Epithelial cell of esophagus (primary cell): ENCODE results near the gene SMAD7.

Source experiments
- DNase-seq: peaks from one replicate; pipeline ENCODE4 v3.0.0; 2010; ENCODE audit warnings: low read depth
- H3K4me3 ChIP-seq: 2 replicates; pipeline ENCODE4 v1.5.1; 2011; ENCODE audit warnings: mild to moderate bottlenecking, low read length, control low read depth
- CTCF ChIP-seq: IDR thresholded peaks from 2 replicates; pipeline ENCODE4 v1.5.1; 2011; ENCODE audit warnings: low read depth, mild to moderate bottlenecking, low read length, control low read depth, inconsistent platforms; ENCODE audit not compliant: insufficient read depth; ENCODE audit errors: missing control alignments

The SMAD7 gene

GRCh38 chr18:48902856-48903601, 47.7 kb downstream of the SMAD7 start:
- DNase-seq: no peak
- no peak for TF ChIP-seq CTCF
- no peak overlapping the region for H3K4me3 ChIP-seq

DNA sequence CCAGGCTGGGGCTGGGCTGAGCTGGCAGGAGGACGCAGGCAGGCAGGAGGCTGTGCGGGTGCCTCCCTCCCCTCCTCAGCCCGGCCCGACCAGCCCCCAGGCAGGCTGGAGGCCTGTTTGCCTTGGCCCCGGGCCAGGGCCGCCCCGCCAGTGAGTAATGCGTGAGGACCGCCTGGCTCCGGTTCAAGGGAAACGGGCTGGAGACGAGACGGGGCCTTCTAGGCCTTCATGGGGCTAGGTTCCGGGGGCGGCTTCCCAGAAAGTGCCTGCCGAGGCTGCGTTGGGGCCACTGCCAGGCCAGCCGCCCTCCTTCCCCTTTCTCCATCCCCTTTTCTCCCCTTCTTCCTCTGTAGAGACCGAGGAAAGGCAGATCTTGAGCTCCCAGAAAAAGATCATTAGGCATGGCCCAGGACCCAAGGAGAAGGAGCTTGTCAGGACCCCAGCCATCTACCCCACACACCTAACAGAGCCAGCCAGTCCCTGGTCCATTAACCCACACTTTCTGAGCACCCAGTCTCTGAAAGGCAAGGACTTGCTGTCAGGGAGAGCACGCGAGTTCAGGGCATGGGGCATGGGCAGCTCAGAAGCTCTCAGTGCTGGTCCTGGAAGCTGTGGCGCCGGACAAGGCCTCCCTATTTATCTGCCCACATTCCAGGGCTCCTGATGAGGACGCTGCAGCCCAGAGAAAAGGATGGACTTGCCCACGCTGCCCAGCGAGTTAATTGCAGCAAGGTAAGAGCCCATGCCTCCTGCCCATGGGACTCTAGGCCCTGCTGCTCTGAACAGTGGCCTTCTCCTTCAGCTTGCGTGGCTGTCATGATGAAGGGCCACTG, 48.5 kb downstream of the SMAD7 start:
- no peak for TF ChIP-seq CTCF
- DNase-seq: peak; percentile 81
- H3K4me3 ChIP-seq: no peak overlapping the region

DNA sequence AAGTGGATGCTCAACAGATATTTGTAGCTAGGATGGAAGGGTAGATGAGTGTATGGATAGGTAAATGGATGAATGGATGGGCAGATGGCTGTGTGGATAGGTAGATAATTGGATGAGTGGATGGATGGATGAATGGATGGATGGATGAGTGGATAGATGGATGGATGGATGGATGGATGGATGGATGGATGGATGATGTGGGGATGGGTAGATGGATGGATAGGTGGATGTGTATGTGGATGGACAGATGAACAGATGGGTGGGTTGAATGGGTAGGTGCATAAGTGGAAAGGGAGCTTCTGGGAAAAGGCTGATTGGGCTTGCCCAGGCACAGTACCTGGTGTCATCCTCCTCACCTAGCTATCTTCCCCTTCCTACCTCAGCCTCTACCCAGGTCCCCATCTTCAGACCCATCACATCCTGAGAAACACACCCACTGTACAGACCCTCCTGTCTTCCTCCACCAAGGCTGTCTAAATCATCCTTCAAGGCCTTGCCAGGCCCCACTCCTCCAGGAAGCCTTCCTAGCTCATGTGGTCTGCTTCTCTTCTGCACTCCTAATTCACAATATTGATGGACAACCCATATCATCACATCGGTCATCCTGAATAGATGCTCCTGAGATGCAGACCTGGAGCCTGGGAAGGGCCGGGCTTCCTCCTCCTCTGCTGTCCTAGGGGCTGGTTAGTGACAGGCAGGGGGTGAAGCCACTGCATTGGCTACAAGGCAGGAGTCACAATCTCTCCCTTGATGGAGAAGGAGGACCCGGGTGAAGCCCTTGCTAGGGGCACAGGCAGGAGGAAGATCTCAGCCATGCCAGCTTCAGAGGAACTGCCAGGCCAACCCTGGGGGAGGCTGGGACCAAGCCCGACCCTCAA, 49.4 kb downstream of the SMAD7 start:
- no peak overlapping the region for H3K4me3 ChIP-seq
- no peak for DNase-seq
- no peak for TF ChIP-seq CTCF

DNA sequence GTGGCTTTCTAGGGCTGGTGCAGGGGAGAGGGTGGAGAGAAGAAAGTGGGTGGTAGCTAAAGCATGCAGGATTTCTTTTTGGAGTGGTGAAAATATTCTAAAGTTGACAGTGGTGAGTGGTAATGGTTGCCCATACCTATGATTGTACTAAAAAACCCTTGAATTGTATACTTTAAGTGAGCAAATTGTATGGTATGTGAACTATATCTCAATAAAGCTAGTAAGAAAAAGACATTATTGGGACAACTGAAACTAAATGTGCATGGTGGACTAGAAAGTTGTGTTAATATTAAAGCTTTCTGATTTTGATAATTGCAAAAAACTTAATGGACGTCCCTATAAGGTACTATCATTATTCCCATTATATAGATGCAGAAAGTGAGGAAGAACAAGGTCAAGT, 50.3 kb downstream of the SMAD7 start:
- no peak for DNase-seq
- H3K4me3 ChIP-seq: no peak overlapping the region
- TF ChIP-seq CTCF: no peak

DNA sequence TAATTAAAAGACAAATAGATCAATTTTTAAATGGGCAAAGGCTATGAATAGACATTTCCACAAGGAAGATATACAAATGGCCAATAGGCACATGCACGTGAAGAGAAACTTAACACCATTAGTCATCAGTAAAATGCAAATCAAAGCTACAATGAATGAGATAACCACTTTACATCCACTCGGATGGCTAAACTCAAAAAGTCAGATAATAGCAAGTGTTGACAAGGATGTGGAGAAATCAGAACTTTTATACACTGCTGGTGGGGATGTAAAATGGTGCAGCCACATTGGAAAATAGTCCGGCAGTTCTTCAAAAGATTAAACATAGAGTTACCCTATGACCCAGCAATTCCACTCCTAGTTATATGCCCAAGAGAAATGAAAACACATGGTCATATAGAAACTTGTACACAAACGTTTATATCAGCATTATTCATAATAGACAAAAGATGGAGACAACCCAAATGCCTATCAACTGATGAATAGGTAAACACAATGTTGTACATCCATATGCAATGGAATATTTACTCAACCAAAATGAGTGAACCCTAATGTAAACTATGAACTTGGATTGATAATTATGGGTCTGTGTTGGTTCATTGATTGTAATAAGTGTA, 51.1 kb downstream of the SMAD7 start:
- H3K4me3 ChIP-seq: no peak overlapping the region
- no peak for DNase-seq
- TF ChIP-seq CTCF: no peak

DNA sequence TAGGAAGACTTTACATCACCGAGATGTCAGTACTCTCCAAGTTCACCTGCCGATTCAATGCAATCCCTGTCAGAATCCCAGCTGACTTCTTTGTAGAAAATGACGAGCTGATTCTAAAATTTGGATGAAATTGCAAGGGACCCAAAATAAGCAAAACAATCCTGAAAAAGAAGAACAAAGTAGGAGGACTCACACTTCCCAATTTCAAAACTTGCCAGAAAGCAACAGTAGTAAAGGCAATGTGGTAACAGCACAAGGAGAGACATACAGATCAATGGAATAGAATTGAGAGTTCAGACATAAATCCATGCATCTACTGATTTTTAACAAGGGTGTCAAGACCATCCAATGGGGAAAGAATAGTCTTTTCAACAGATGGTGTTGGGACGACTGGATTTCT, 52.2 kb downstream of the SMAD7 start:
- no peak for DNase-seq
- TF ChIP-seq CTCF: no peak
- no peak overlapping the region for H3K4me3 ChIP-seq
